Pancreas (tissue), 10 donors: ENCODE measurements around the gene NFIA. TPM values are rescaled to one million over a fixed set of nuclear protein-coding genes. Genes with fewer than 3 reads are reported as not detected.

Experiments
- ATAC-seq, 4 donors: fragments of 200-7000 bp; cut with Tn5 transposase; one replicate each; pipeline versions ENCODE4 v1.8.0 to v1.9.1; 2020; ENCODE audit warnings: mild to moderate bottlenecking in 4 of 4, moderate library complexity in 4 of 4
- DNase-seq, 6 donors: peaks; one replicate each; pipeline ENCODE4 v3.0.0-alpha.2; 2020
- FAIRE-seq: peaks from 2 replicates; lab custom pipeline; 2012; peaks lifted over from hg19 to GRCh38; lab: Jason Lieb, UNC
- H3K27ac ChIP-seq, 4 donors: fragments of 200-600 bp; sonication (generic); 1 replicate in 3 of 4; 2 replicates in 1 of 4; pipeline versions ENCODE4 v1.5.0 to v1.8.0; 2020
- H3K27me3 ChIP-seq, 4 donors: fragments of 200-600 bp; one replicate each; pipeline ENCODE4 v1.8.0; 2021
- H3K36me3 ChIP-seq, 3 donors: fragments of 200-600 bp; sonication (generic) in 1 of 3; one replicate each; pipeline versions ENCODE4 v1.5.0 to v1.8.0; 2020 to 2021
- H3K4me1 ChIP-seq, 3 donors: fragments of 200-600 bp; one replicate each; pipeline ENCODE4 v1.8.0; 2021
- H3K4me3 ChIP-seq, 4 donors: fragments of 200-600 bp; sonication (generic) in 2 of 4; one replicate each; pipeline versions ENCODE4 v1.5.0 to v1.8.0; 2020 to 2021
- H3K9me3 ChIP-seq, 4 donors: fragments of 200-600 bp; one replicate each; pipeline ENCODE4 v1.8.0; 2021
- CTCF ChIP-seq, 4 donors: fragments of 200-600 bp; sonication (generic) in 3 of 4; IDR thresholded peaks; one replicate each; pipeline versions ENCODE4 v1.5.0 to v1.8.0; 2021; ENCODE audit warnings: antibody characterized with exemption in 4 of 4
- WGBS, 2 donors: extraction: QIAGEN DNeasy Blood & Tissue Kit; methylation state at CpG; one replicate each; pipeline ENCODE4 v1.1.7; 2013; 5-methylcytosine and 5-hydroxymethylcytosine counted together
- intact Hi-C, 3 donors: fragments of 100-400 bp; cut with DNase I; formaldehyde crosslinking; loops; one replicate each; pipeline versions ENCODE4 v1.11.1 to v1.14.2; 2022
- polyA plus RNA-seq, 2 donors: library from polyadenylated mRNA; stranded (reverse); fragments of 200-250 nt; gene quantifications; one replicate each; pipeline ENCODE4 v1.2.3, GENCODE V29; 2013
- total RNA-seq, 6 donors: library from RNA; stranded (reverse); fragmentation: NEBNext Ultra II Directional in 4 of 6; extraction: Animal tissue kit (Norgen Biotek cat#: 25700) in 4 of 6; gene quantifications; one replicate each; pipeline versions ENCODE4 v1.2.1 to v1.2.4, GENCODE V29; 2021 to 2023
- donor health status: healthy with polysubstance abuse.
- donor health status: DM: no; HTN: no; CAD: no; lungs with moderate emphysema.
- donor health status: DM: no; HTN: no; CAD: no.
- donor health status: control.
- donor health status: control.
- donor health status: Bipolar disorder and iron deficiency.
- donor health status: DM: yes; HTN: yes; CAD: no.
- donor health status: DM: no; HTN: no; CAD: no.
- donor health status: DM: no; HTN: no; CAD: no.
- donor health status: DM: yes; HTN: yes; CAD: no.

The NFIA gene
- total and polyA plus RNA-seq, 8 donors, result 4.9 to 48.1 (median 30.2) TPM

GRCh38 chr1:61156576-61157467 lies 74.5 kb downstream of the NFIA start:
- intact Hi-C loops, result no loop called here
- TF ChIP-seq CTCF (IDR thresholded peaks at IDR 0.05), result no peak
- H3K27me3 ChIP-seq, result no peaks in the 10 kb centered on the region
- WGBS, 2 donors, result 42% methylated on average over 4 of the region's 4 CpGs
- no peak overlapping the region for H3K4me3 ChIP-seq
- FAIRE-seq (no peak), ATAC-seq (peak in 1 of 4 donors; percentile 6), DNase-seq (no peak)
- H3K36me3 ChIP-seq, result no peaks in the 10 kb centered on the region
- no peak overlapping the region for H3K27ac ChIP-seq
- H3K9me3 ChIP-seq, result no peaks in the 10 kb centered on the region
- H3K4me1 ChIP-seq, result peaks cover 7 to 32% (median 24%) of the 10 kb centered on the region in 3 donors

- WGBS, 2 donors, result 32 to 37% methylated on average over 3 of the region's 3 CpGs
- Histone ChIP-seq H3K9me3 (no peaks in the 10 kb centered on the region), H3K4me1 (peaks cover under 1 to 24% (median 17%) of the 10 kb centered on the region in 3 donors), H3K4me3 (no peak overlapping the region), H3K27me3 (no peaks in the 10 kb centered on the region), H3K27ac (no peak overlapping the region), H3K36me3 (no peaks in the 10 kb centered on the region)
- FAIRE-seq (no peak), ATAC-seq (peak in 3 of 4 donors; percentile 17 to 50 (median 50)), DNase-seq (no peak)
- TF ChIP-seq CTCF (IDR thresholded peaks at IDR 0.05), result no peak
- intact Hi-C loops, result no loop called here
Observed at GRCh38 chr1:61157468-61157987, 75.2 kb downstream of the NFIA start.

GRCh38 chr1:61158591-61158990 lies 76.2 kb downstream of the NFIA start:
- WGBS, 2 donors, result 55 to 56% methylated on average over 3 of the region's 3 CpGs
- Histone ChIP-seq H3K9me3 (no peaks in the 10 kb centered on the region), H3K4me1 (peaks cover 0 to 15% (median 8%) of the 10 kb centered on the region in 3 donors), H3K27ac (no peak overlapping the region), H3K27me3 (no peaks in the 10 kb centered on the region), H3K4me3 (no peak overlapping the region), H3K36me3 (no peaks in the 10 kb centered on the region)
- intact Hi-C loops, result no loop called here
- no peak for TF ChIP-seq CTCF (IDR thresholded peaks at IDR 0.05)
- FAIRE-seq (no peak), DNase-seq (no peak), ATAC-seq (no peak)

DNA sequence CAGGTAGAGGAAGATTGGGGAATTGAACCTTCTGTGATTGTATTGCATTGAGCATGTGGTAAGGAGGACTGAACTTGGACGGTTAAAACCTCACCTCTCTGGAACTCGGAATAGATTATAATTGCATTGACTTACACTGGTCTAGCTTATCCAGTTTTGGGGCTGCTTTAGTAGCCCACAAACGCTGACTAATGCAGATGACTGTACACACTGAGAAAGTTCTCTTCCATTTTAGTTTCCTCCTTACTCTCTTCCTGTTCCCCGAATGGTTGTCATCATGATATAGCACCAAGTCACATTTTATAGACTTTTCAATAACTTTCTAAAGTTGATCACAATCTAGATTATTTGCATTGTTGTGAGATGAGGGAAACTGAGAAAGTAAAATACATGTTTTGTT lies 78.2 kb downstream of the NFIA start:
- no peaks in the 10 kb centered on the region for H3K27me3 ChIP-seq
- FAIRE-seq (no peak), ATAC-seq (no peak), DNase-seq (no peak)
- WGBS, 2 donors, result 87 to 93% methylated on average over 4 of the region's 4 CpGs
- no peak overlapping the region for H3K4me3 ChIP-seq
- no peaks in the 10 kb centered on the region for H3K9me3 ChIP-seq
- intact Hi-C loops, result no loop called here
- no peak for TF ChIP-seq CTCF (IDR thresholded peaks at IDR 0.05)
- peaks cover 0 to 15% (median 8%) of the 10 kb centered on the region in 3 donors for H3K4me1 ChIP-seq
- no peak overlapping the region for H3K27ac ChIP-seq
- H3K36me3 ChIP-seq, result no peaks in the 10 kb centered on the region
